Tibial nerve (tissue), 3 donors: ENCODE measurements around the gene EXPH5.

Experiments
- EP300 ChIP-seq, 2 donors: sonication (generic); formaldehyde crosslinking; IDR thresholded peaks; one replicate each; pipeline ENCODE4 v1.6.1; 2017; ENCODE audit warnings: antibody characterized with exemption in 2 of 2, mild to moderate bottlenecking in 1 of 2
- POLR2A ChIP-seq, 2 donors: fragments of 450-650 bp; IDR thresholded peaks; one replicate each; pipeline ENCODE4 v1.6.1; 2017; ENCODE audit warnings: antibody characterized with exemption in 2 of 2, mild to moderate bottlenecking in 2 of 2, moderate library complexity in 2 of 2

GRCh38 chr11:108522318-108522717, 71.2 kb downstream of the EXPH5 start:
- TF ChIP-seq POLR2A (IDR thresholded peaks at IDR 0.05), result no peak
- TF ChIP-seq EP300 (IDR thresholded peaks at IDR 0.05), result no peak
